HepG2 (cell line): ENCODE data around the gene UBL7. TPM values are rescaled to one million over a fixed set of nuclear protein-coding genes. Genes with fewer than 3 reads are reported as not detected.

Experiments
- ATAC-seq: fragments of 200-7000 bp; cut with Tn5 transposase; 3 replicates; pipeline ENCODE4 v1.9.1; 2020; ENCODE audit warnings: mild to moderate bottlenecking, moderate library complexity
- BruUV-seq: library from RNA; stranded (reverse); fragments of 400-500 nt; replicated peaks from 2 replicates; lab custom pipeline; 2021; lab: Mats Ljungman, UMichigan
- CTCF ChIA-PET: fragments of 300-600 bp; formaldehyde crosslinking; extraction: SDS; loops from one replicate; lab custom pipeline; 2021; ENCODE audit warnings: low total read pairs, inconsistent platforms, low intra/inter-chr PET ratio; lab: Yijun Ruan, JAX
- POLR2A ChIA-PET: fragments of 350-600 bp; sonication (Branson Sonifier 250); formaldehyde crosslinking; loops from one replicate; lab custom pipeline; 2020; ENCODE audit warnings: antibody characterized with exemption, inconsistent platforms; lab: Yijun Ruan, JAX
- DNase-seq: peaks from one replicate; pipeline ENCODE4 v3.0.0-alpha.2; 2015; ENCODE audit warnings: low spot score
- FAIRE-seq: peaks from 3 replicates; lab custom pipeline; 2011; peaks lifted over from hg19 to GRCh38; lab: Jason Lieb, UNC
- H2AFZ ChIP-seq: one replicate; pipeline ENCODE4 v1.6.1; 2011; ENCODE audit warnings: low read length, inconsistent platforms
- H3K27ac ChIP-seq: fragments of 300-600 bp; 3 replicates; pipeline ENCODE4 v1.8.0; 2011; ENCODE audit warnings: mixed run types, mild to moderate bottlenecking, mixed read lengths, low read length, inconsistent platforms; ENCODE audit not compliant: insufficient read depth; ENCODE audit errors: extremely low read length
- H3K27me3 ChIP-seq, 2 experiments: fragments of 200-600 bp in 1 of 2; 2 replicates in 1 of 2; 3 replicates in 1 of 2; pipeline versions ENCODE4 v1.6.0 to v1.8.0; 2011; ENCODE audit warnings: low read length in 2 of 2, mild to moderate bottlenecking in 2 of 2, moderate library complexity in 2 of 2, inconsistent platforms in 1 of 2; ENCODE audit not compliant: insufficient read depth in 2 of 2, control insufficient read depth in 1 of 2
- H3K36me3 ChIP-seq, 2 experiments: fragments of 200-600 bp in 1 of 2; replicated peaks in 1 of 2; 2 replicates in 1 of 2; 3 replicates in 1 of 2; pipeline versions ENCODE4 v1.5.1 to v1.8.0; 2011; ENCODE audit warnings: low read length in 2 of 2, inconsistent platforms in 1 of 2; ENCODE audit not compliant: insufficient read depth in 2 of 2, control insufficient read depth in 1 of 2
- H3K4me1 ChIP-seq: 2 replicates; pipeline ENCODE4 v1.5.1; 2012; ENCODE audit warnings: low read length, inconsistent platforms; ENCODE audit not compliant: insufficient read depth
- H3K4me2 ChIP-seq: 2 replicates; pipeline ENCODE4 v1.6.0; 2011; ENCODE audit warnings: low read depth, low read length, inconsistent platforms
- H3K4me3 ChIP-seq, 3 experiments: fragments of 200-600 bp in 1 of 3; sonication (generic), shearing (Covaris generic) in 1 of 3; replicated peaks in 1 of 3; 2 replicates each; pipeline ENCODE4 v1.5.1; 2011 to 2016; ENCODE audit warnings: low read length in 3 of 3, inconsistent platforms in 2 of 3, low read depth in 2 of 3, mild to moderate bottlenecking in 2 of 3, control low read depth in 1 of 3, mixed read lengths in 1 of 3; ENCODE audit not compliant: insufficient read depth in 1 of 3
- H3K79me2 ChIP-seq: one replicate; pipeline ENCODE4 v1.6.1; 2011; ENCODE audit warnings: low read length, inconsistent platforms; ENCODE audit not compliant: insufficient read depth
- H3K9ac ChIP-seq: 2 replicates; pipeline ENCODE4 v1.6.0; 2011; ENCODE audit warnings: mild to moderate bottlenecking, low read depth, low read length, inconsistent platforms; ENCODE audit not compliant: insufficient read depth
- H3K9me3 ChIP-seq: 2 replicates; pipeline ENCODE4 v1.5.1; 2012; ENCODE audit warnings: mild to moderate bottlenecking, low read length
- H4K20me1 ChIP-seq: 2 replicates; pipeline ENCODE4 v1.6.0; 2011; ENCODE audit warnings: inconsistent platforms, mild to moderate bottlenecking, low read length, moderate library complexity; ENCODE audit not compliant: insufficient read depth
- EED ChIP-seq: sonication (generic); formaldehyde crosslinking; IDR thresholded peaks from 2 replicates; pipeline ENCODE4 v1.5.0; 2020; ENCODE audit warnings: mild to moderate bottlenecking, missing genetic modification reagents
- GATAD1 ChIP-seq: IDR thresholded peaks from 2 replicates; pipeline ENCODE4 v1.6.1; 2016; ENCODE audit warnings: missing genetic modification reagents, missing compliant biosample characterization
- SNAI1 ChIP-seq: sonication (generic); formaldehyde crosslinking; IDR thresholded peaks from 2 replicates; pipeline ENCODE4 v1.5.0; 2020; ENCODE audit warnings: mild to moderate bottlenecking, missing genetic modification reagents, borderline replicate concordance
- ZNF329 ChIP-seq: sonication (generic); formaldehyde crosslinking; IDR thresholded peaks from 2 replicates; pipeline ENCODE4 v1.9.0; 2021; ENCODE audit warnings: low read depth, mild to moderate bottlenecking, missing genetic modification reagents
- ZNF670 ChIP-seq: sonication (generic); formaldehyde crosslinking; IDR thresholded peaks from 2 replicates; pipeline ENCODE4 v1.8.0; 2022; ENCODE audit warnings: mild to moderate bottlenecking, missing genetic modification reagents, borderline replicate concordance
- ZNF713 ChIP-seq: sonication (generic); formaldehyde crosslinking; IDR thresholded peaks from 2 replicates; pipeline ENCODE4 v1.4.0; 2020; ENCODE audit warnings: mild to moderate bottlenecking, missing genetic modification reagents
- ZSCAN5A ChIP-seq: sonication (generic); formaldehyde crosslinking; IDR thresholded peaks from 2 replicates; pipeline ENCODE4 v1.8.0; 2022; ENCODE audit warnings: mild to moderate bottlenecking, missing genetic modification reagents, borderline replicate concordance
- WGBS: methylation state at CpG from one replicate; pipeline ENCODE4 v1.1.6; 2017; ENCODE audit warnings: low lambda C conversion rate; 5-methylcytosine and 5-hydroxymethylcytosine counted together
- in situ Hi-C: cut with HindIII; loops from 2 replicates; pipeline ENCODE4 v1.10.0; 2017; ENCODE audit warnings: low pct_unique_long_range_greater_than_20kb; ENCODE audit not compliant: extremely low pct_ligation_motif_present
- intact Hi-C: fragments of 100-400 bp; cut with micrococcal nuclease; formaldehyde crosslinking; loops from one replicate; pipeline ENCODE4 v1.10.0; 2022; ENCODE audit not compliant: unreplicated experiment
- polyA plus RNA-seq, 8 experiments: library from polyadenylated mRNA; depleted of rRNA in 3 of 8; stranded (reverse) in 7 of 8; unstranded in 1 of 8; fragments of >200 nt; fragmentation: Illumina TruSeq in 4 of 8; extraction: Trizol in 4 of 8; gene quantifications; 2 replicates each; pipeline versions ENCODE4 v1.2.1 to v1.2.3, GENCODE V29; 2011 to 2016; ENCODE audit warnings: low read depth in 4 of 8, missing spikeins in 1 of 8, mixed read lengths in 1 of 8; ENCODE audit not compliant: insufficient read depth in 1 of 8
- total RNA-seq, 5 experiments: library from RNA; depleted of rRNA; stranded (reverse); fragments of >200 nt; fragmentation: Illumina TruSeq; extraction: Trizol; gene quantifications; 2 replicates each; pipeline ENCODE4 v1.2.3, GENCODE V29; 2016; ENCODE audit warnings: low read depth in 1 of 5

Gene UBL7
- total and polyA plus RNA-seq, 2 of the 13 experiments (the other 11 are each of a cell fraction or from before 2014, with no cell fraction given): 55.0 to 63.5 TPM

GRCh38 chr15:74449643-74450205 is 11.2 kb downstream of the UBL7 start:
- Histone ChIP-seq H3K4me3 (no peak overlapping the region), H3K27me3 (no peaks in the 10 kb centered on the region), H3K79me2 (no peaks in the 10 kb centered on the region), H3K9me3 (no peaks in the 10 kb centered on the region), H4K20me1 (no peaks in the 10 kb centered on the region), H3K36me3 (peaks cover 7 to 66% of the 10 kb centered on the region in 2 experiments), H3K4me1 (peaks cover 46% of the 10 kb centered on the region), H3K4me2 (no peak overlapping the region)
- FAIRE-seq: no peak
- ChIA-PET CTCF (no interaction called here), POLR2A (interaction anchor here (1.3 to 9.6 kb wide), 3 partner anchors 9 to 19 kb away, joined by 4 to 140 read pairs (median 93); partner anchors contain the start of genes SEMA7A and UBL7)
- WGBS: 96% methylated on average over 10 of the region's 12 CpGs
- intact Hi-C loops: no loop called here
- ATAC-seq: no peak
- TF ChIP-seq GATAD1 (no peak), ZNF713 (no peak), SNAI1 (CRISPR knock-in tag) (no peak), ZSCAN5A (CRISPR knock-in tag) (no peak), ZNF329 (CRISPR knock-in tag) (no peak), EED (CRISPR knock-in tag) (no peak), ZNF670 (CRISPR knock-in tag) (no peak)
- TF ChIP-seq, all 625 proteins: peak for 0
- BruUV-seq: no TSS peak
- H3K27ac ChIP-seq: no peak overlapping the region
- no peak for DNase-seq
- H3K9ac ChIP-seq: no peak overlapping the region
- H2AFZ ChIP-seq: no peak overlapping the region
- in situ Hi-C loops: no loop called here
